Hematopoietic multipotent progenitor cell treated with erythropoietin and hydrocortisone succinate and interleukin-3 and kit ligand, for 4 days (in vitro differentiated cells): ENCODE results near the gene OR6A2.
A peak's percentile ranks its signal among the peaks of the same experiment; 100 is the strongest.

ENCODE experiments used
- DNase-seq: peaks from one replicate; pipeline ENCODE4 v3.0.0-alpha.2; 2015

Gene OR6A2

GRCh38 chr11:6755303-6755952, 44.1 kb downstream of the OR6A2 start:
- DNase-seq = peak; percentile 53

- DNase-seq = peak; percentile 65
Measured at GRCh38 chr11:6747097-6747668, 52.3 kb downstream of the OR6A2 start.

- DNase-seq = no peak
Measured at GRCh38 chr11:6746626-6747025, 52.9 kb downstream of the OR6A2 start.

GRCh38 chr11:6746086-6746618, 53.3 kb downstream of the OR6A2 start:
- peak; percentile 42 for DNase-seq

- DNase-seq = peak; percentile 60
Measured at GRCh38 chr11:6745465-6746015, 53.9 kb downstream of the OR6A2 start.

GRCh38 chr11:6745018-6745417, 54.5 kb downstream of the OR6A2 start:
- no peak for DNase-seq

- DNase-seq = no peak
Measured at GRCh38 chr11:6742260-6742659, 57.2 kb downstream of the OR6A2 start.
